ENCODE measurements around the gene PHLDB2.

DNA sequence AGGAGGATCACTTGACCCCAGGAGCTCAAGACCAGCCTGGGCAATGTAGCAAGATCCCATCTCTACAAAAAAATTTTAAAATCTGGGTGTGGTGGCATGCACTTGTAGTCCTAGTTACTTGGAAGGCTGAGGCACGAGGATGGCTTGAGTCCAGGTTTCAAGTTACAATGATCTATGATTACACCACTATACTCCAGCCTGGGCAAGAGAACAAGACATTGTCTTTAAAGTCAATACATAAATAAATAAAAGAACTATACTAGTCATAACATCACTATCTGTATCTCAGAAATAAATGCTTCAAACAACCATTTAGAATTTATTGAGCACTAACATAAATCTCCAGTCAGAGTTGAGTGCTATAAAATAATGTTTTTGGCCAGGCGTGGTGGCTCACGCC lies 8.5 kb upstream of the PHLDB2 start:
- TF ChIP-seq, protein P1, sequence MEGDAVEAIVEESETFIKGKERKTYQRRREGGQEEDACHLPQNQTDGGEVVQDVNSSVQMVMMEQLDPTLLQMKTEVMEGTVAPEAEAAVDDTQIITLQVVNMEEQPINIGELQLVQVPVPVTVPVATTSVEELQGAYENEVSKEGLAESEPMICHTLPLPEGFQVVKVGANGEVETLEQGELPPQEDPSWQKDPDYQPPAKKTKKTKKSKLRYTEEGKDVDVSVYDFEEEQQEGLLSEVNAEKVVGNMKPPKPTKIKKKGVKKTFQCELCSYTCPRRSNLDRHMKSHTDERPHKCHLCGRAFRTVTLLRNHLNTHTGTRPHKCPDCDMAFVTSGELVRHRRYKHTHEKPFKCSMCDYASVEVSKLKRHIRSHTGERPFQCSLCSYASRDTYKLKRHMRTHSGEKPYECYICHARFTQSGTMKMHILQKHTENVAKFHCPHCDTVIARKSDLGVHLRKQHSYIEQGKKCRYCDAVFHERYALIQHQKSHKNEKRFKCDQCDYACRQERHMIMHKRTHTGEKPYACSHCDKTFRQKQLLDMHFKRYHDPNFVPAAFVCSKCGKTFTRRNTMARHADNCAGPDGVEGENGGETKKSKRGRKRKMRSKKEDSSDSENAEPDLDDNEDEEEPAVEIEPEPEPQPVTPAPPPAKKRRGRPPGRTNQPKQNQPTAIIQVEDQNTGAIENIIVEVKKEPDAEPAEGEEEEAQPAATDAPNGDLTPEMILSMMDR (conservative IDR thresholded peaks at IDR 0.05 in 1 of 2, IDR thresholded peaks at IDR 0.05 in 1 of 2; ENCODE audit: low read depth in 1 of 2, low read length in 2 of 2) = no peak
- no peak for TF ChIP-seq EZH2 (IDR thresholded peaks at IDR 0.05; ENCODE audit: low read length, missing control alignments)
